ENCODE results near the gene NPW.

NPW gene

GRCh38 chr16:1975432-1976215 is 44.0 kb upstream of the NPW start:
- Histone ChIP-seq H3K27me3 (peaks cover 0 to 72% of the 10 kb centered on the region in 2 donors), H3K4me1 (peaks cover 0 to 49% (median 31%) of the 10 kb centered on the region in 4 donors)
- TF ChIP-seq CTCF (IDR thresholded peaks at IDR 0.05): no peak

GRCh38 chr16:1976216-1976520 is 43.4 kb upstream of the NPW start:
- peaks cover 0 to 78% of the 10 kb centered on the region in 2 donors for H3K27me3 ChIP-seq
- no peak overlapping the region for H3K27ac ChIP-seq
- no peaks in the 10 kb centered on the region for H3K9me3 ChIP-seq
- no peak for DNase-seq
- H3K4me3 ChIP-seq: no peak overlapping the region
- no peak for TF ChIP-seq CTCF (IDR thresholded peaks at IDR 0.05)
- intact Hi-C loops (cut with DNase I; ENCODE audit: low total_unique reads): no loop called here
- peaks cover 50 to 55% (median 52%) of the 10 kb centered on the region in 3 donors for H3K36me3 ChIP-seq
- peaks cover 0 to 49% (median 29%) of the 10 kb centered on the region in 4 donors for H3K4me1 ChIP-seq

More at GRCh38 chr16:1975432-1976215, 44.0 kb upstream of the NPW start:
- Histone ChIP-seq H3K27ac (no peak overlapping the region), H3K36me3 (peaks cover 50 to 55% (median 52%) of the 10 kb centered on the region in 3 donors), H3K4me3 (no peak overlapping the region), H3K9me3 (no peaks in the 10 kb centered on the region)
- intact Hi-C loops (cut with DNase I; ENCODE audit: low total_unique reads): no loop called here
- no peak for DNase-seq

- peaks cover 0 to 47% (median 27%) of the 10 kb centered on the region in 4 donors for H3K4me1 ChIP-seq
- peaks cover 0 to 85% of the 10 kb centered on the region in 2 donors for H3K27me3 ChIP-seq
- no peak overlapping the region for H3K4me3 ChIP-seq
- no peaks in the 10 kb centered on the region for H3K9me3 ChIP-seq
- intact Hi-C loops (cut with DNase I; ENCODE audit: low total_unique reads): no loop called here
- DNase-seq: no peak
- no peak overlapping the region for H3K27ac ChIP-seq
- TF ChIP-seq CTCF (IDR thresholded peaks at IDR 0.05): no peak
- H3K36me3 ChIP-seq: peaks cover 50 to 55% (median 52%) of the 10 kb centered on the region in 3 donors
Observed at GRCh38 chr16:1976951-1977874, 42.4 kb upstream of the NPW start.

GRCh38 chr16:1977875-1978268 is 41.7 kb upstream of the NPW start:
- peaks cover 0 to 40% (median 20%) of the 10 kb centered on the region in 4 donors for H3K4me1 ChIP-seq
- no peak for TF ChIP-seq CTCF (IDR thresholded peaks at IDR 0.05)
- no peak overlapping the region for H3K4me3 ChIP-seq
- no peak for DNase-seq
- H3K9me3 ChIP-seq: no peaks in the 10 kb centered on the region
- intact Hi-C loops (cut with DNase I; ENCODE audit: low total_unique reads): no loop called here
- H3K36me3 ChIP-seq: peaks cover 50 to 55% (median 52%) of the 10 kb centered on the region in 3 donors
- H3K27me3 ChIP-seq: peaks cover 0 to 85% of the 10 kb centered on the region in 2 donors
- no peak overlapping the region for H3K27ac ChIP-seq

- TF ChIP-seq CTCF (IDR thresholded peaks at IDR 0.05): no peak
- Histone ChIP-seq H3K9me3 (no peaks in the 10 kb centered on the region), H3K36me3 (peaks cover 50 to 55% (median 52%) of the 10 kb centered on the region in 3 donors), H3K27ac (no peak overlapping the region), H3K27me3 (peaks cover 0 to 83% of the 10 kb centered on the region in 2 donors), H3K4me1 (peaks cover 7 to 40% (median 17%) of the 10 kb centered on the region in 4 donors), H3K4me3 (no peak overlapping the region)
- intact Hi-C loops (cut with DNase I; ENCODE audit: low total_unique reads): no loop called here
- no peak for DNase-seq
Observed at GRCh38 chr16:1978476-1979120, 41.0 kb upstream of the NPW start.
